GM15510 (cell line): ENCODE data around the gene LEKR1.

Experiments used
- POLR2A ChIP-seq: IDR thresholded peaks from 3 replicates; pipeline ENCODE4 v1.6.1; 2011; ENCODE audit warnings: borderline replicate concordance; ENCODE audit not compliant: insufficient read length; ENCODE audit errors: extremely low read depth

Gene LEKR1

GRCh38 chr3:157082305-157082982, 256.3 kb downstream of the LEKR1 start:
- TF ChIP-seq POLR2A: no peak

GRCh38 chr3:157083824-157084223, 257.7 kb downstream of the LEKR1 start:
- no peak for TF ChIP-seq POLR2A

GRCh38 chr3:157086060-157086750, 260.1 kb downstream of the LEKR1 start:
- no peak for TF ChIP-seq POLR2A

GRCh38 chr3:157086775-157087174, 260.6 kb downstream of the LEKR1 start:
- no peak for TF ChIP-seq POLR2A

- TF ChIP-seq POLR2A: no peak
Observed at GRCh38 chr3:157087373-157087772, 261.2 kb downstream of the LEKR1 start.

GRCh38 chr3:157087780-157088600, 261.8 kb downstream of the LEKR1 start:
- no peak for TF ChIP-seq POLR2A

- peak; percentile 74 for TF ChIP-seq POLR2A
Observed at GRCh38 chr3:157088601-157089454, 262.7 kb downstream of the LEKR1 start.

- TF ChIP-seq POLR2A: peak; percentile 18
Observed at GRCh38 chr3:157089455-157090221, 263.5 kb downstream of the LEKR1 start.

- no peak for TF ChIP-seq POLR2A
Observed at GRCh38 chr3:157091083-157091833, 265.1 kb downstream of the LEKR1 start.

- no peak for TF ChIP-seq POLR2A
Observed at GRCh38 chr3:157092230-157092629, 266.1 kb downstream of the LEKR1 start.

GRCh38 chr3:157093096-157093495, 266.9 kb downstream of the LEKR1 start:
- no peak for TF ChIP-seq POLR2A

GRCh38 chr3:157094301-157094700, 268.1 kb downstream of the LEKR1 start:
- TF ChIP-seq POLR2A: no peak
